ENCODE results near the gene GYPC.

Gene GYPC

GRCh38 chr2:126642031-126642430 is 13.9 kb upstream of the GYPC start:
- Histone ChIP-seq H3K9me3 (ENCODE audit: low read length) (no peaks in the 10 kb centered on the region), H3K4me2 (ENCODE audit: low read length) (no peak overlapping the region), H3K4me1 (ENCODE audit: insufficient read depth, low read length, severe bottlenecking) (no peaks in the 10 kb centered on the region), H4K20me1 (ENCODE audit: insufficient read depth, low read length) (no peaks in the 10 kb centered on the region), H2AFZ (ENCODE audit: low read length) (no peak overlapping the region), H3K4me3 (ENCODE audit: low read depth, low read length, poor library complexity, severe bottlenecking) (no peak overlapping the region), H3K9me2 (ENCODE audit: low read depth, low read length) (no peaks in the 10 kb centered on the region), H3F3A (ENCODE audit: insufficient read depth, low read length) (no peaks in the 10 kb centered on the region), H3K27me3 (ENCODE audit: insufficient read depth, low read length) (no peaks in the 10 kb centered on the region), H3K79me2 (ENCODE audit: insufficient read depth, low read length) (no peaks in the 10 kb centered on the region), H3K9ac (ENCODE audit: low read length) (no peak overlapping the region), H3K36me3 (ENCODE audit: insufficient read depth, low read length) (no peaks in the 10 kb centered on the region), H3K27ac (ENCODE audit: low read depth, low read length, poor library complexity, severe bottlenecking) (no peak overlapping the region)
- TF ChIP-seq CTCF (IDR thresholded peaks at IDR 0.05; ENCODE audit: low read length) (no peak), EZH2 (IDR thresholded peaks at IDR 0.05; ENCODE audit: borderline replicate concordance, low read length) (no peak)

- no peak overlapping the region for H3K9ac ChIP-seq (ENCODE audit: low read length)
- H3F3A ChIP-seq (ENCODE audit: insufficient read depth, low read length): no peaks in the 10 kb centered on the region
- H2AFZ ChIP-seq (ENCODE audit: low read length): no peak overlapping the region
- H4K20me1 ChIP-seq (ENCODE audit: insufficient read depth, low read length): no peaks in the 10 kb centered on the region
- H3K79me2 ChIP-seq (ENCODE audit: insufficient read depth, low read length): no peaks in the 10 kb centered on the region
- H3K9me2 ChIP-seq (ENCODE audit: low read depth, low read length): no peaks in the 10 kb centered on the region
- H3K4me1 ChIP-seq (ENCODE audit: insufficient read depth, low read length, severe bottlenecking): no peaks in the 10 kb centered on the region
- no peaks in the 10 kb centered on the region for H3K27me3 ChIP-seq (ENCODE audit: insufficient read depth, low read length)
- no peak overlapping the region for H3K4me2 ChIP-seq (ENCODE audit: low read length)
- no peak overlapping the region for H3K27ac ChIP-seq (ENCODE audit: low read depth, low read length, poor library complexity, severe bottlenecking)
- no peak overlapping the region for H3K4me3 ChIP-seq (ENCODE audit: low read depth, low read length, poor library complexity, severe bottlenecking)
- TF ChIP-seq EZH2 (IDR thresholded peaks at IDR 0.05; ENCODE audit: borderline replicate concordance, low read length): no peak
- no peak for TF ChIP-seq CTCF (IDR thresholded peaks at IDR 0.05; ENCODE audit: low read length)
- H3K36me3 ChIP-seq (ENCODE audit: insufficient read depth, low read length): no peaks in the 10 kb centered on the region
- H3K9me3 ChIP-seq (ENCODE audit: low read length): no peaks in the 10 kb centered on the region
Observed at GRCh38 chr2:126643431-126643830, 12.5 kb upstream of the GYPC start.

GRCh38 chr2:126643972-126644371 is 12.0 kb upstream of the GYPC start:
- Histone ChIP-seq H3K79me2 (ENCODE audit: insufficient read depth, low read length) (no peaks in the 10 kb centered on the region), H3K9ac (ENCODE audit: low read length) (no peak overlapping the region), H3K9me2 (ENCODE audit: low read depth, low read length) (no peaks in the 10 kb centered on the region), H3K27me3 (ENCODE audit: insufficient read depth, low read length) (no peaks in the 10 kb centered on the region), H4K20me1 (ENCODE audit: insufficient read depth, low read length) (no peaks in the 10 kb centered on the region), H3K27ac (ENCODE audit: low read depth, low read length, poor library complexity, severe bottlenecking) (no peak overlapping the region), H3F3A (ENCODE audit: insufficient read depth, low read length) (no peaks in the 10 kb centered on the region), H3K36me3 (ENCODE audit: insufficient read depth, low read length) (no peaks in the 10 kb centered on the region), H2AFZ (ENCODE audit: low read length) (no peak overlapping the region), H3K4me1 (ENCODE audit: insufficient read depth, low read length, severe bottlenecking) (no peaks in the 10 kb centered on the region), H3K4me3 (ENCODE audit: low read depth, low read length, poor library complexity, severe bottlenecking) (no peak overlapping the region), H3K9me3 (ENCODE audit: low read length) (no peaks in the 10 kb centered on the region), H3K4me2 (ENCODE audit: low read length) (no peak overlapping the region)
- no peak for TF ChIP-seq CTCF (IDR thresholded peaks at IDR 0.05; ENCODE audit: low read length)
- no peak for TF ChIP-seq EZH2 (IDR thresholded peaks at IDR 0.05; ENCODE audit: borderline replicate concordance, low read length)
